Hematopoietic multipotent progenitor cell treated with erythropoietin and hydrocortisone succinate and interleukin-3 and kit ligand, for 8 days (in vitro differentiated cells): ENCODE data around the gene PARS2.
A peak's percentile ranks its signal among the peaks of the same experiment; 100 is the strongest.
"Not testable (repeated sequence)": the region's sequence is repeated elsewhere in the genome, so short reads cannot be mapped to it uniquely, and the experiment has no call there.

Experiments used
- DNase-seq: peaks from one replicate; pipeline ENCODE4 v3.0.0-alpha.2; 2015

PARS2 gene

GRCh38 chr1:54798769-54799641, 34.7 kb upstream of the PARS2 start:
- no peak for DNase-seq

- DNase-seq, result no peak
These were observed 33.9 kb upstream of the PARS2 start for GRCh38 chr1:54798206-54798605.

GRCh38 chr1:54796902-54797301, 32.6 kb upstream of the PARS2 start:
- no peak for DNase-seq

- DNase-seq, result no peak
These were observed 31.6 kb upstream of the PARS2 start for GRCh38 chr1:54795841-54796468.

GRCh38 chr1:54795356-54795665, 31.0 kb upstream of the PARS2 start:
- DNase-seq, result no peak

- no peak for DNase-seq
These were observed 30.4 kb upstream of the PARS2 start for GRCh38 chr1:54794451-54795355.

- DNase-seq, result no peak
These were observed 28.5 kb upstream of the PARS2 start for GRCh38 chr1:54792686-54793282.

GRCh38 chr1:54791880-54792522, 27.7 kb upstream of the PARS2 start:
- DNase-seq, result peak; percentile 74

- DNase-seq, result no peak
These were observed 24.1 kb upstream of the PARS2 start for GRCh38 chr1:54788459-54788858.

GRCh38 chr1:54787604-54788003, 23.3 kb upstream of the PARS2 start:
- no peak for DNase-seq

- DNase-seq, result no peak
These were observed 22.5 kb upstream of the PARS2 start for GRCh38 chr1:54786778-54787177.

- no peak for DNase-seq
These were observed 19.7 kb upstream of the PARS2 start for GRCh38 chr1:54784066-54784465.

GRCh38 chr1:54782588-54782987, 18.3 kb upstream of the PARS2 start:
- DNase-seq, result no peak

GRCh38 chr1:54782156-54782555, 17.8 kb upstream of the PARS2 start:
- no peak for DNase-seq

GRCh38 chr1:54781023-54781723, 16.9 kb upstream of the PARS2 start:
- no peak for DNase-seq

GRCh38 chr1:54777431-54777830, 13.1 kb upstream of the PARS2 start:
- DNase-seq, result no peak

GRCh38 chr1:54777011-54777410, 12.7 kb upstream of the PARS2 start:
- no peak for DNase-seq

- not testable (repeated sequence) for DNase-seq
These were observed 11.8 kb upstream of the PARS2 start for GRCh38 chr1:54775828-54776721.

- peak; percentile 34 for DNase-seq
These were observed 10.6 kb upstream of the PARS2 start for GRCh38 chr1:54774820-54775498.

GRCh38 chr1:54772951-54773350, 8.6 kb upstream of the PARS2 start:
- no peak for DNase-seq
